GM12878 (cell line): ENCODE data around the gene SHB. TPM values are rescaled to one million over a fixed set of nuclear protein-coding genes. Genes with fewer than 3 reads are reported as not detected.

Source experiments
- ATAC-seq: fragments of 200-7000 bp; cut with Tn5 transposase; 3 replicates; pipeline ENCODE4 v1.9.1; 2020; ENCODE audit warnings: mild to moderate bottlenecking, moderate library complexity
- BruUV-seq: library from RNA; stranded (reverse); fragments of 400-500 nt; replicated peaks from 2 replicates; lab custom pipeline; 2021; lab: Mats Ljungman, UMichigan
- CTCF ChIA-PET: fragments of 300-600 bp; sonication (Branson Sonifier 250); formaldehyde crosslinking; extraction: SDS; loops from one replicate; lab custom pipeline; 2021; ENCODE audit warnings: inconsistent platforms; lab: Yijun Ruan, JAX
- POLR2A ChIA-PET: fragments of 350-600 bp; formaldehyde crosslinking; extraction: SDS; loops from one replicate; lab custom pipeline; 2021; ENCODE audit warnings: inconsistent platforms; lab: Charles Lee
- RAD21 ChIA-PET: fragments of 300-600 bp; sonication (Branson Sonifier 250); formaldehyde crosslinking; loops from one replicate; lab custom pipeline; 2023; ENCODE audit warnings: antibody characterized with exemption; ENCODE audit not compliant: unreplicated experiment; lab: Charles Lee
- SMC1A ChIA-PET: fragments of 300-600 bp; sonication (Branson Sonifier 250); formaldehyde crosslinking; loops from one replicate; lab custom pipeline; 2023; ENCODE audit not compliant: unreplicated experiment, uncharacterized antibody; lab: Charles Lee
- DNase-seq: peaks from one replicate; pipeline ENCODE4 v3.0.0-alpha.2; 2011; ENCODE audit warnings: low read depth, low spot score
- FAIRE-seq: peaks from 3 replicates; lab custom pipeline; 2011; peaks lifted over from hg19 to GRCh38; lab: Jason Lieb, UNC
- H2AFZ ChIP-seq: 2 replicates; pipeline ENCODE4 v1.6.0; 2011; ENCODE audit warnings: low read depth, low read length, control low read depth; ENCODE audit not compliant: control insufficient read depth
- H3K27ac ChIP-seq: 2 replicates; pipeline ENCODE4 v1.5.1; 2011; ENCODE audit warnings: control low read depth; ENCODE audit not compliant: control insufficient read depth, insufficient read depth
- H3K27me3 ChIP-seq, 2 experiments: replicated peaks in 1 of 2; 2 replicates each; pipeline versions ENCODE4 v1.6.0 to v1.6.1; 2011; ENCODE audit warnings: low read length in 1 of 2; ENCODE audit not compliant: control insufficient read depth in 2 of 2, insufficient read depth in 2 of 2
- H3K36me3 ChIP-seq, 2 experiments: 2 replicates each; pipeline ENCODE4 v1.5.1; 2011; ENCODE audit warnings: low read length in 1 of 2; ENCODE audit not compliant: control insufficient read depth in 2 of 2, insufficient read depth in 2 of 2
- H3K4me1 ChIP-seq: 2 replicates; pipeline ENCODE4 v1.6.1; 2011; ENCODE audit warnings: mild to moderate bottlenecking, low read length, moderate library complexity, mixed read lengths; ENCODE audit not compliant: control insufficient read depth, insufficient read depth
- H3K4me2 ChIP-seq: 2 replicates; pipeline ENCODE4 v1.6.0; 2011; ENCODE audit warnings: control low read depth; ENCODE audit not compliant: control insufficient read depth, insufficient read depth
- H3K4me3 ChIP-seq: fragments of 200-600 bp; sonication (generic); 2 replicates; pipeline ENCODE4 v1.5.1; 2016
- H3K79me2 ChIP-seq: 2 replicates; pipeline ENCODE4 v1.6.0; 2011; ENCODE audit warnings: low read length; ENCODE audit not compliant: control insufficient read depth, insufficient read depth
- H3K9ac ChIP-seq: 2 replicates; pipeline ENCODE4 v1.8.0; 2011; ENCODE audit warnings: low read length, control low read depth, mixed read lengths; ENCODE audit not compliant: control insufficient read depth, insufficient read depth
- H3K9me3 ChIP-seq: replicated peaks from 3 replicates; pipeline ENCODE4 v1.5.1; 2011; ENCODE audit warnings: mild to moderate bottlenecking, low read length; ENCODE audit not compliant: control insufficient read depth, insufficient read depth
- H4K20me1 ChIP-seq: 2 replicates; pipeline ENCODE4 v1.6.0; 2011; ENCODE audit not compliant: control insufficient read depth, insufficient read depth
- BCL11A ChIP-seq: IDR thresholded peaks from 2 replicates; pipeline ENCODE4 v1.6.1; 2011; ENCODE audit warnings: low read depth, low read length
- EGR1 ChIP-seq, 2 experiments: IDR thresholded peaks; 1 replicate in 1 of 2; 2 replicates in 1 of 2; pipeline ENCODE4 v1.6.1; 2011 to 2012; ENCODE audit warnings: low read depth in 2 of 2, low read length in 2 of 2, borderline replicate concordance in 1 of 2, mild to moderate bottlenecking in 1 of 2, moderate library complexity in 1 of 2
- FOS ChIP-seq: IDR thresholded peaks from 3 replicates; pipeline ENCODE4 v1.6.1; 2011; ENCODE audit warnings: borderline replicate concordance; ENCODE audit not compliant: insufficient read length; ENCODE audit errors: extremely low read depth
- IKZF1 ChIP-seq: fragments of 450-650 bp; conservative IDR thresholded peaks from 2 replicates; pipeline ENCODE4 v1.6.1; 2017; ENCODE audit warnings: antibody characterized with exemption, mild to moderate bottlenecking
- IKZF2 ChIP-seq, 2 experiments: fragments of 450-650 bp; IDR thresholded peaks; 2 replicates each; pipeline ENCODE4 v1.6.1; 2017; ENCODE audit warnings: mild to moderate bottlenecking in 2 of 2, moderate library complexity in 2 of 2
- IRF3 ChIP-seq: fragments of 450-650 bp; IDR thresholded peaks from 2 replicates; pipeline ENCODE4 v1.6.1; 2014; ENCODE audit warnings: mild to moderate bottlenecking
- NBN ChIP-seq: fragments of 450-650 bp; IDR thresholded peaks from 2 replicates; pipeline ENCODE4 v1.6.1; 2016
- POLR2AphosphoS5 ChIP-seq: IDR thresholded peaks from 2 replicates; pipeline ENCODE4 v1.6.1; 2011; ENCODE audit warnings: mild to moderate bottlenecking, low read length, inconsistent platforms
- STAT1 ChIP-seq: fragments of 450-650 bp; conservative IDR thresholded peaks from 2 replicates; pipeline ENCODE4 v1.6.1; 2014; ENCODE audit warnings: antibody characterized with exemption, mild to moderate bottlenecking
- TAF1 ChIP-seq: IDR thresholded peaks from 2 replicates; pipeline ENCODE4 v1.6.1; 2011; ENCODE audit warnings: mild to moderate bottlenecking, low read depth, low read length, borderline replicate concordance
- ZNF24 ChIP-seq: fragments of 450-650 bp; IDR thresholded peaks from 2 replicates; pipeline ENCODE4 v1.6.1; 2017; ENCODE audit warnings: antibody characterized with exemption, mild to moderate bottlenecking
- WGBS: methylation state at CpG from one replicate; pipeline ENCODE4 v1.1.6; 2016; ENCODE audit warnings: low lambda C conversion rate; ENCODE audit not compliant: insufficient replicate concordance, insufficient coverage; ENCODE audit errors: missing lambda C conversion rate; 5-methylcytosine and 5-hydroxymethylcytosine counted together
- in situ Hi-C: fragments of 300-500 bp; cut with MboI; formaldehyde crosslinking; loops from 9 replicates; pipeline ENCODE4 v1.14.3; 2018; ENCODE audit warnings: mixed read lengths
- intact Hi-C: fragments of 100-400 bp; cut with micrococcal nuclease; formaldehyde crosslinking; loops from one replicate; pipeline ENCODE4 v1.14.2; 2022; ENCODE audit not compliant: unreplicated experiment
- polyA plus RNA-seq, 11 experiments: library from polyadenylated mRNA; depleted of rRNA in 4 of 11; unstranded in 6 of 11; stranded (reverse) in 5 of 11; fragments of >200 nt; fragmentation: Nextera tagmentation in 4 of 11; fragmentation: Illumina TruSeq in 1 of 11; extraction: Ambion mirVana in 4 of 11; extraction: Trizol in 1 of 11; gene quantifications; 1 replicate in 1 of 11; 2 replicates in 10 of 11; pipeline versions ENCODE4 v1.2.1 to v1.2.3, GENCODE V29; 2011 to 2016; ENCODE audit warnings: inconsistent platforms in 2 of 11, missing spikeins in 2 of 11, low read depth in 1 of 11
- total RNA-seq, 4 experiments: library from RNA; depleted of rRNA in 3 of 4; stranded (reverse); fragments of >200 nt in 3 of 4; fragmentation: Illumina TruSeq in 1 of 4; extraction: Trizol in 1 of 4; gene quantifications; 2 replicates each; pipeline versions ENCODE4 v1.2.1 to v1.2.3, GENCODE V29; 2013 to 2021
- TF ChIP-seq, protein P1 (sequence below): fragments of 450-650 bp; IDR thresholded peaks from 2 replicates; pipeline ENCODE4 v1.6.1; 2017; ENCODE audit warnings: antibody characterized with exemption, mild to moderate bottlenecking, moderate library complexity
- TF ChIP-seq, protein P2 (sequence below): IDR thresholded peaks from 2 replicates; pipeline ENCODE4 v1.6.1; 2011; ENCODE audit warnings: mild to moderate bottlenecking, low read depth, low read length, moderate library complexity; ENCODE audit not compliant: insufficient replicate concordance

The SHB gene
- total and polyA plus RNA-seq, 10 of the 15 experiments (the other 5 are each of a cell fraction or from before 2014, with no cell fraction given): 0.29 to 6.2 (median 1.3) TPM

GRCh38 chr9:37911271-37911681, 157.8 kb downstream of the SHB start:
- RAD21 ChIA-PET: interaction anchor here (0.6 to 5.4 kb wide), 16 partner anchors 8 to 490 kb away, joined by 3 to 51 read pairs (median 4); partner anchors contain the start of genes EXOSC3, SHB and SLC25A51
- peak overlapping the region; percentile 1; the same call in 1 of the 2 replicates for H3K4me3 ChIP-seq

More at GRCh38 chr9:37911271-37911681, 157.8 kb downstream of the SHB start:
- Histone ChIP-seq H3K4me1 (no peaks in the 10 kb centered on the region; the same call in 1 of the 2 replicates), H3K36me3 (no peaks in the 10 kb centered on the region), H4K20me1 (no peaks in the 10 kb centered on the region), H3K27me3 (no peaks in the 10 kb centered on the region), H3K4me2 (no peak overlapping the region), H3K27ac (no peak overlapping the region), H3K79me2 (no peaks in the 10 kb centered on the region), H3K9ac (no peak overlapping the region), H2AFZ (no peak overlapping the region; the same call in 1 of the 2 replicates), H3K9me3 (no peaks in the 10 kb centered on the region; the same call in 2 of the 3 replicates)
- no peak for DNase-seq
- BruUV-seq: no TSS peak
- ChIA-PET POLR2A (interaction anchor here (1.4 kb wide), 1 partner anchor 447 kb away, joined by 3 read pairs; no protein-coding TSS in a partner anchor), CTCF (interaction anchor here (0.6 to 9.5 kb wide), 10 partner anchors 9 to 521 kb away, joined by 3 to 120 read pairs (median 9); no protein-coding TSS in a partner anchor), SMC1A (interaction anchor here (1.0 to 6.2 kb wide), 19 partner anchors 9 to 452 kb away, joined by 3 to 64 read pairs (median 5); partner anchors contain the start of gene SLC25A51)
- WGBS: 58% methylated on average over 6 of the region's 6 CpGs
- no peak; the same call in 2 of the 3 replicates for ATAC-seq
- FAIRE-seq: no peak
- intact Hi-C loops (no loop called here), in situ Hi-C loops (loop anchor here (5.0 to 25.0 kb wide), 3 partner anchors 251 to 776 kb away; no protein-coding TSS in a partner anchor)
- TF ChIP-seq FOS (no peak), IKZF2 (IDR thresholded peaks at IDR 0.05) (no peak), EGR1 (IDR thresholded peaks at IDR 0.05; ENCODE audit: borderline replicate concordance in 1 of 2, low read depth in 2 of 2, low read length in 2 of 2) (no peak), BCL11A (no peak), ZNF24 (no peak), IRF3 (no peak), TAF1 (no peak), NBN (no peak), IKZF1 (no peak), POLR2AphosphoS5 (no peak), STAT1 (no peak)
- TF ChIP-seq, protein P1, sequence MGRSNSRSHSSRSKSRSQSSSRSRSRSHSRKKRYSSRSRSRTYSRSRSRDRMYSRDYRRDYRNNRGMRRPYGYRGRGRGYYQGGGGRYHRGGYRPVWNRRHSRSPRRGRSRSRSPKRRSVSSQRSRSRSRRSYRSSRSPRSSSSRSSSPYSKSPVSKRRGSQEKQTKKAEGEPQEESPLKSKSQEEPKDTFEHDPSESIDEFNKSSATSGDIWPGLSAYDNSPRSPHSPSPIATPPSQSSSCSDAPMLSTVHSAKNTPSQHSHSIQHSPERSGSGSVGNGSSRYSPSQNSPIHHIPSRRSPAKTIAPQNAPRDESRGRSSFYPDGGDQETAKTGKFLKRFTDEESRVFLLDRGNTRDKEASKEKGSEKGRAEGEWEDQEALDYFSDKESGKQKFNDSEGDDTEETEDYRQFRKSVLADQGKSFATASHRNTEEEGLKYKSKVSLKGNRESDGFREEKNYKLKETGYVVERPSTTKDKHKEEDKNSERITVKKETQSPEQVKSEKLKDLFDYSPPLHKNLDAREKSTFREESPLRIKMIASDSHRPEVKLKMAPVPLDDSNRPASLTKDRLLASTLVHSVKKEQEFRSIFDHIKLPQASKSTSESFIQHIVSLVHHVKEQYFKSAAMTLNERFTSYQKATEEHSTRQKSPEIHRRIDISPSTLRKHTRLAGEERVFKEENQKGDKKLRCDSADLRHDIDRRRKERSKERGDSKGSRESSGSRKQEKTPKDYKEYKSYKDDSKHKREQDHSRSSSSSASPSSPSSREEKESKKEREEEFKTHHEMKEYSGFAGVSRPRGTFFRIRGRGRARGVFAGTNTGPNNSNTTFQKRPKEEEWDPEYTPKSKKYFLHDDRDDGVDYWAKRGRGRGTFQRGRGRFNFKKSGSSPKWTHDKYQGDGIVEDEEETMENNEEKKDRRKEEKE: no peak
- TF ChIP-seq, protein P2, sequence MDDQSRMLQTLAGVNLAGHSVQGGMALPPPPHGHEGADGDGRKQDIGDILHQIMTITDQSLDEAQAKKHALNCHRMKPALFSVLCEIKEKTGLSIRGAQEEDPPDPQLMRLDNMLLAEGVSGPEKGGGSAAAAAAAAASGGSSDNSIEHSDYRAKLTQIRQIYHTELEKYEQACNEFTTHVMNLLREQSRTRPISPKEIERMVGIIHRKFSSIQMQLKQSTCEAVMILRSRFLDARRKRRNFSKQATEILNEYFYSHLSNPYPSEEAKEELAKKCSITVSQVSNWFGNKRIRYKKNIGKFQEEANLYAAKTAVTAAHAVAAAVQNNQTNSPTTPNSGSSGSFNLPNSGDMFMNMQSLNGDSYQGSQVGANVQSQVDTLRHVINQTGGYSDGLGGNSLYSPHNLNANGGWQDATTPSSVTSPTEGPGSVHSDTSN: no peak
